NCI-H524 (cell line): ENCODE results near the gene NCAPH2.

Experiments used
- DNase-seq, 2 experiments: peaks; one replicate each; lab custom pipeline; 2025; lab: John Stamatoyannopoulos, UW

Gene NCAPH2

DNA sequence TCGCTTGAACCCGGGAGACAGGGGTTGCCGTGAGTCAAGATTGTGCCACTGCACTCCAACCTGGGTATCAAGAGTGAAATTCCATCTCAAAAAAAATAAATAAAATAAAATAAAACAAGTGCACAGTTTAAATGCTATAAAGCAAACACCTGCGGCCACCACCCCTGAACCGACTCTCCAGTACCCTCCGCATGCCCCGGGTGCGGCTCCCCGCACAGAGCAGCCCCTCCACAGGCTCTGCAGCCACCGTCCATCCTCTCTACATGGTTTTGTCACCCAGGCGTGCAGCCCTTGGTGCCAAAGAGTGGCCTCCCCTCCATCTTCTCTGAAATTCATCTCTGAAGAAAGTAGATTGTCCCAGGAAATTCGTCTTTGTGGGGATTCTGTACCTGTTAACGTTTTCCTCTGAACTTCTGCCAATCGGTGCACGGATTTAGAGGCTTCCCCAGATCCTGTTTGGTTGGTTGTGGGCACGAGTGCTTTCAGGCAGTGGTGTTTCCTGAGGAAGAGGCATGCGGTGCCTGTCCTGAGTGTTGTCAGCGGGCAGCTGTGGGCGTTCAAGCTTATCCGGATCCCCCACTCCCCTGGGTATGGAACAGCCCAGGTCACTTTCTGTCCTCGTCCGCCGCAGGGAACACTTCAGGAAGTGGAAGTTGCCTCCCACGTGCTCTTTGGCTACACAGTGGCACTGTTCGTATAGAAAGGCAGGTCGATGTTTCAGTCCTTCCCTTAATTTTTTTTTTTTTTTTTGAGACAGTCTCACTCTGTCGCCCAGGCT, 17.3 kb upstream of the NCAPH2 start:
- no peak for DNase-seq

GRCh38 chr22:50497093-50497492, 10.9 kb upstream of the NCAPH2 start:
- no peak for DNase-seq

DNA sequence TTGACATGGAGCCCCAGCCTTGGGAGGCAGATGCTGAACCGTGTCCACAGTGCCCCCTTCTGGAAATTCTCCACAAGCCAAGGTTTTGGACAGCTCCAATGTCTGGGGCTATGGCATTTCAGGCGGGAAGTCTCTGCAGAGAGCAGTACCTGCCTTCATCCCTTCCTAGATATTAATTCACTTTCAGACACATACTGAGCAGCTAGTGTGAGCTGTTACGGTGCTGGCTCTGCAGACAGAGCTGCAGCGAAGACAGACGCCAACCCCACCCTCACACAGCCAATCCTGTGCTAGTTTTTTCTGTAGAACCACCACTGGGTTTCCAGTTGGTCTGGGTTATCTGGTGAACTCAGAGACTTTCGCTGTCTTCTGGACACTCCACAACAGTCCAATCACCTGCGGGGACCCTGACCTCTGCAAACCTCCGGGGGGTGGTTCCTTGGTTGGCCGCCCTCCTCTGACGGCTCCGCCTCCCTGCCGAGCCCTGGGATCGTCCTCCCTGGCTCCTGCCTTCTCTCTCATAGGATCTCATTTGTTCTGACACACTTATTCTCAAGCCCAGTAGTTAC, 9.6 kb upstream of the NCAPH2 start:
- DNase-seq = peak; percentile 36 to 86

- no peak for DNase-seq
Measured at GRCh38 chr22:50500452-50500851, 7.6 kb upstream of the NCAPH2 start.

DNA sequence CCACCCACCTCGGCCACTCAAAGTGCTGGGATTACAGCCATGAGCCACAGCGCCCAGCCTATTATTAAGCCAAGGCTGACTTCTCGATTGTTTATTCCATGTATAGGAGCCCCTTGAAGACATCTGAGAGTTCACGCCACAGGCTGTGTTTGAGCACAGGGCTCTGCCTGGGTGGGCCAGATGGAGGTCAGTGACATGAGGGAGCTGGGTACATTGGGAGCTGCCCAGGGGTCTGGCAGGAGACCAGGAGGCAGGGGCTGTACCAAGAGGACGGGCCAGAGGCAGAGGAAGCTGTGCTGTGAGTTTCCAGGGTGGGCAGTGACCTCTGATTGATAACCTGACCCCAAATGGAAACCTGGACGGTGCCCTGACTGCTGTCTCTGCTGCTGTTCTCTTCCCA, 5.9 kb upstream of the NCAPH2 start:
- DNase-seq = no peak

GRCh38 chr22:50502628-50503474, 5.2 kb upstream of the NCAPH2 start:
- no peak for DNase-seq

GRCh38 chr22:50503475-50504145, 4.4 kb upstream of the NCAPH2 start:
- no peak for DNase-seq

GRCh38 chr22:50504369-50505211, 3.4 kb upstream of the NCAPH2 start:
- DNase-seq = no peak

DNA sequence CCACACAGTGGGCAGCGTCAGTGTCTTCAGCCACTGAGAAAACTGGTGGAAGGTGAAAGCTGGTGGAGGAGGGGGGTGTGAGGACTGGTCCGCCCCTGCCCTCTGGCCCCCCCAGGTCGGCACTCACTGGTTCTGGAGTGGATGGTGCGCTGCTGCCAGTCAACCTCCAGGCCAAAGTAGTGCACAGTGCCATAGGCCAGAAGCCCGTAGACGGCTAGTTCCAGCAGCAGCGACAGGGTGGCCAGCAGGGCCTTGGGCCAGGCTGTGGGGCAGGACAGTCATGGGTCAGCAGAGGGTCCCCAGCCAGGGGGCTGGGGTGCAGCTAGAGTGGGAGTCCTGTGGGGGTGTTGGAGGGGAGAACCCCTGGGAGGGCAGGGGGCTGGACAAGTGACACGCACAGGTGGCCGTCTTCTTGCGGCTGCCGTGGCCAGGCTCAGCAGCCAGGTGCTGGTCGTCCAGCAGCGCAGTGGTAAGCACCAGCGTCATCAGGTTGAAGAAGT, 2.7 kb upstream of the NCAPH2 start:
- DNase-seq = no peak

DNA sequence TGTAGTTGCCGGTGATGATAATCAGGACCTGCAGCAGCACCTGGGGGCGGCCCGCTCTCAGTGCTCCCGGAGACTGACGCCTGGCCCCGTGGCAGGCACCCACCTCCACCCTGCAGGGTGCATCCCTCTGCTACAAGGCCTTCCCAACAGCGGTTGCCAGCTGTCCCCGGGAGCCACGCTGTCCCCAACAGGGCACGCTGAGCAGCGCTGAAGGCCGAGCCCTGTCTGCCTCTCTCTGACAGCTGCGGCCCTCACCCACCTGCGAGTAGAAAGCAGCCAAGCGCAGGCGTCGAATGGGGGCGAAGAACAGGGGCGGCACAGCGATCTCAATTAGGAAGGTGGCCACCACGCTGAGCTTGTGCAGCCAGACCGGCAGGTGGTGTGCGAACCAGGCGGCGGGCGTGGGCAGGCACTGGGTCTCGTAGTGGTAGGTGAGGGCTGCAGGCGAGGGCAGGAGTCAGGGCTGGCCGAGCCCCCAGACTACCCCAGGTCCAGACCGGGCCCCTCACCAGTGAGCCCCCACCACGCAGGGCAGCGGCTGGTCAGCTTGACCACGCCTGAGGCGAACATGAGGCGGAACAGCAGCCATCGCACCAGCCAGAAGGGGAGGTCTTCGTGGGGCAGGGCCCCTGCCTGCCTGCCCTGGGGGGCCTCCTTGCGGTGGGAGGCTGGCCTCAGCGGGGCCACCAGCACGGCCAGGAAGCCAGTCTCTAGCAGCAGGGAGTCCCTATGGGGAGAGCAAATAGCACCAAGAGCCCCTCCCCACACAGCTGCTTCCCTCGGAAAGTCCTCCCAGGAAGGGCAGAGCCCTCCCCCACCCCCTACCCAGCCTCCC, 2.0 kb upstream of the NCAPH2 start:
- no peak for DNase-seq

- DNase-seq = peak in 1 of 2 experiments; percentile 35
Measured at GRCh38 chr22:50506611-50507420, 1.2 kb upstream of the NCAPH2 start.

DNA sequence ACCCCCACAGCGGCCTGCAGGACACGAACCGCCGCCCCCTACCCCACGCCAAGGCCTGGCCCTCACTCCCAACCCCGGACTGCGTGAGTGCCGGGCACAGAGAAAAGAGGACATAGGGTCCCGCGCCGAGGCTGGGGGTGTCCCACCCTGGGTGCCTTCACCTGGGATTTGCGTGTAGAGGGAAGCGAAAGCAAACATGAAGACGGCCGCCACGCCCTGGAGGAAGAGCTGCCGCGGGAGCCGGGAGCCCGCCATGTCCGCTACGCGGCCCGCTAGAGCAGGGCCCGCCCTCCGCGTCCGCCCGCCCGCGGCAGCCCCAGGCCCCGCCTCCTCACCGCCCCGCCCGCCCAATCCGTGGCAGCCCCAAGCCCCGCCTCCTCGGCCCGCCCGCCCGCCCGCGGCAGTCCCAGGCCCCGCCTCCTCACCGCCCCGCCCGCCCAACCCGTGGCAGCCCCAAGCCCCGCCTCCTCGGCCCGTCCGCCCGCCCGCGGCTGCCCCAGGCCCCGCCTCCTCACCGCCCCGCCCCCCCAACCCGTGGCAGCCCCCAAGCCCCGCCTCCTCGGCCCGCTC, 518 bp upstream of the NCAPH2 start, which contains the start of gene LMF2:
Gene LMF2 (minus strand): TSS at position 282 of the 570 bp plus-strand sequence. CDS start 27 bp downstream, at position 255.
- DNase-seq = no peak

- DNase-seq = no peak
Measured at GRCh38 chr22:50508897-50509296, 873 bp downstream of the NCAPH2 start.

DNA sequence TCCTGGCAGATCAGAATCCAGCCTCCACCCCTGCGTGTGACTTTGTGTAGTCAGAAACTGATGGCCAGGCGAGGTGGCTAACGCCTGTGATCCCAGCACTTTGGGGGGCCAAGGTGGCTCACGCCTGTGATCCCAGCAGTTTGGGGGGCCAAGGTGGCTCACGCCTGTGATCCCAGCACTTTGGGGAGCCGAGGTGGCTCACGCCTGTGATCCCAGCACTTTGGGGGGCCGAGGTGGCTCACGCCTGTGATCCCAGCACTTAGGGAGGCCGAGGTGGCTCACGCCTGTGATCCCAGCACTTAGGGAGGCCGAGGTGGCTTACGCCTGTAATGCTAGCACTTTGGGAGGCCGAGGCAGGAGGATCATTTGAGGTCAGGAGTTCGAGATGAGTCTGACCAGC, 5.2 kb downstream of the NCAPH2 start:
- DNase-seq = no peak

DNA sequence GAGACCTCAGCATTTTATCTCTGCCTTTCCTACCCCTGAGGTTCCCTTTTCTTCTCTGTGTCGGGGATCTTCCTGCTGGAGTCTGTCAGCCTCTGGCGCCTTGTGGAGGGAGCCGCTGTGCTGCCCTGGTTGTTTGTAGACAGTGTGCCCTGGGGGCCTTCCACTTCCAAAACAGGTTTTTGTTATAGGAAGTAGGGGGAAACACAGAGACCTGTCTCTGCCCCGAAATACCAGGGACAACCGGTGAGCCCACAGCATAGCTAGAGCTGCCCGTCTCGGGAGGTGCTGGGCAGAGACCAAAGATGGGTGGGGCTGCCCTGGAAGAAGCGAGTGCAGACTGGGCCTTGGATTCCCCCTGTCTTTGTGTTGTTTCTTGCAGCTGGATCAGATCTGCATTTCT, 8.0 kb downstream of the NCAPH2 start:
- DNase-seq = no peak

- DNase-seq = no peak
Measured at GRCh38 chr22:50516891-50517290, 8.9 kb downstream of the NCAPH2 start.

DNA sequence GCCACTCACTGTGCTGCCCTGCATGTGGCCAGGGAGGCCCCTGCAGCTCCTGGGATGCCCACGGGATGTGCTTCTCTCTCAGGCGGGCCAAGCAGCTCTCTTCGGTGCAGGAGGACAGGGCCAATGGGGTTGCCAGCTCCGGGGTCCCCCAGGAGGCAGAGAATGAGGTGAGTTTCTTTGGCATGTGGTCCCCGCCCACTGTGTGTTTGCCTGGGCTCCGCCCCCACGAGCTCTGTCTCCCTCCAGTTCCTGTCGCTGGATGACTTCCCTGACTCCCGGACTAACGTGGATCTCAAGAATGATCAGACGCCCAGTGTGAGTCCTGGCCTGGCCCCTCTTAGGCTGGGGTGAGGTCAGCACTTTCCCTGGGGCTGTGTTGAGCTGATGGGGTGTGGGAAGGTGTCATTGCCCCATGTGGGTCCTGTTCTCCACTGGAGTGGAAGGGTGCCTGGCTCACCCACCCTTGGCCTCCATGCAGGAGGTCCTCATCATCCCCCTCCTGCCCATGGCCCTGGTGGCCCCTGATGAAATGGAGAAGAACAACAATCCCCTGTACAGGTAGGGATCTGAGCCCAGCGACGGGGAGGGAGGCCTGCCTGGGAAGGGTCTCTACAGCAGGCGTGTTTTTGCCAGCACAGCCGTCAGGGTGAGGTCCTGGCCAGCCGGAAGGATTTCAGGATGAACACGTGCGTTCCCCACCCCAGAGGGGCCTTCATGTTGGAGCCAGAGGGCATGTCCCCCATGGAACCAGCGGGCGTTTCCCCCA, 9.7 kb downstream of the NCAPH2 start:
- DNase-seq = no peak

GRCh38 chr22:50518606-50519005, 10.6 kb downstream of the NCAPH2 start:
- DNase-seq = no peak
